Measurements from ENCODE around the gene ZBTB16.
A peak's percentile ranks its signal among the peaks of the same experiment; 100 is the strongest.

The ZBTB16 gene

GRCh38 chr11:114260077-114260476, 200.6 kb downstream of the ZBTB16 start:
- H3K18ac ChIP-seq (ENCODE audit: low read length), result peak overlapping the region; percentile 84
- H2BK120ac ChIP-seq (ENCODE audit: low read depth, low read length), result peak overlapping the region; percentile 3
- no CpG with 5 or more reads among the region's 6 CpGs for WGBS, 2 donors (ENCODE audit: extremely low coverage in 2 of 2, insufficient read length in 2 of 2, insufficient replicate concordance in 1 of 2)
- H2BK15ac ChIP-seq (ENCODE audit: low read length), result peak overlapping the region; percentile 13
- peaks cover 3% of the 10 kb centered on the region for H3K79me1 ChIP-seq (ENCODE audit: low read depth, low read length)
- H4K8ac ChIP-seq (ENCODE audit: low read depth, low read length), result no peak overlapping the region
- no peak overlapping the region for H3K23ac ChIP-seq (ENCODE audit: low read depth, low read length, poor library complexity)
- H2AFZ ChIP-seq (ENCODE audit: low read length), result no peak overlapping the region
- peaks cover 36 to 42% of the 10 kb centered on the region in 2 donors for H3K4me1 ChIP-seq (ENCODE audit: control insufficient read depth in 2 of 2, insufficient read depth in 1 of 2, low read depth in 1 of 2, low read length in 2 of 2)
- H3K4me2 ChIP-seq (ENCODE audit: insufficient read depth, low read length, poor library complexity, severe bottlenecking), result no peak overlapping the region
- no peaks in the 10 kb centered on the region for H3K9me3 ChIP-seq (replicated peaks in 1 of 2; ENCODE audit: control insufficient read depth in 2 of 2, insufficient read depth in 1 of 2, low read depth in 1 of 2, low read length in 2 of 2)
- no peak overlapping the region for H3K14ac ChIP-seq (ENCODE audit: low read length)
- H4K91ac ChIP-seq (ENCODE audit: low read depth, low read length, poor library complexity), result no peak overlapping the region
- no peak for DNase-seq (ENCODE audit: low spot score)
- H3K27ac ChIP-seq (replicated peaks; ENCODE audit: low read length), result no peak overlapping the region
- H3K9ac ChIP-seq (ENCODE audit: low read depth, low read length, poor library complexity), result no peak overlapping the region
- H3K4me3 ChIP-seq (ENCODE audit: low read length in 2 of 2), result no peak overlapping the region
- no peak overlapping the region for H3K4ac ChIP-seq (ENCODE audit: low read length)
- peak overlapping the region; percentile 5 for H2BK12ac ChIP-seq (ENCODE audit: low read length)
- no peaks in the 10 kb centered on the region for H3K27me3 ChIP-seq (ENCODE audit: control insufficient read depth in 3 of 3, insufficient read depth in 3 of 3, low read depth in 1 of 3, low read length in 3 of 3)
- peak overlapping the region; percentile 54 for H2AK5ac ChIP-seq (ENCODE audit: low read depth, low read length)
- peak overlapping the region; percentile 5 for H2BK5ac ChIP-seq (ENCODE audit: low read length)
- no peaks in the 10 kb centered on the region for H3K36me3 ChIP-seq (replicated peaks in 1 of 2; ENCODE audit: control insufficient read depth in 2 of 2, insufficient read depth in 2 of 2, low read length in 2 of 2)

GRCh38 chr11:114260483-114260882, 201.0 kb downstream of the ZBTB16 start:
- H2BK5ac ChIP-seq (ENCODE audit: low read length), result peak overlapping the region; percentile 5
- no peak for DNase-seq (ENCODE audit: low spot score)
- peak overlapping the region; percentile 13 for H2BK15ac ChIP-seq (ENCODE audit: low read length)
- H3K9me3 ChIP-seq (replicated peaks in 1 of 2; ENCODE audit: control insufficient read depth in 2 of 2, insufficient read depth in 1 of 2, low read depth in 1 of 2, low read length in 2 of 2), result no peaks in the 10 kb centered on the region
- H3K27ac ChIP-seq (replicated peaks; ENCODE audit: low read length), result no peak overlapping the region
- H2AK5ac ChIP-seq (ENCODE audit: low read depth, low read length), result peak overlapping the region; percentile 54
- H3K4me2 ChIP-seq (ENCODE audit: insufficient read depth, low read length, poor library complexity, severe bottlenecking), result no peak overlapping the region
- no peak overlapping the region for H4K91ac ChIP-seq (ENCODE audit: low read depth, low read length, poor library complexity)
- no peak overlapping the region for H4K8ac ChIP-seq (ENCODE audit: low read depth, low read length)
- no peak overlapping the region for H3K14ac ChIP-seq (ENCODE audit: low read length)
- peak overlapping the region; percentile 5 for H2BK12ac ChIP-seq (ENCODE audit: low read length)
- no peaks in the 10 kb centered on the region for H3K36me3 ChIP-seq (replicated peaks in 1 of 2; ENCODE audit: control insufficient read depth in 2 of 2, insufficient read depth in 2 of 2, low read length in 2 of 2)
- no peaks in the 10 kb centered on the region for H3K27me3 ChIP-seq (ENCODE audit: control insufficient read depth in 3 of 3, insufficient read depth in 3 of 3, low read depth in 1 of 3, low read length in 3 of 3)
- H3K79me1 ChIP-seq (ENCODE audit: low read depth, low read length), result peaks cover 3% of the 10 kb centered on the region
- H3K9ac ChIP-seq (ENCODE audit: low read depth, low read length, poor library complexity), result no peak overlapping the region
- H3K4me3 ChIP-seq (ENCODE audit: low read length in 2 of 2), result no peak overlapping the region
- H3K18ac ChIP-seq (ENCODE audit: low read length), result peak overlapping the region; percentile 84
- peaks cover 33 to 41% of the 10 kb centered on the region in 2 donors for H3K4me1 ChIP-seq (ENCODE audit: control insufficient read depth in 2 of 2, insufficient read depth in 1 of 2, low read depth in 1 of 2, low read length in 2 of 2)
- H3K23ac ChIP-seq (ENCODE audit: low read depth, low read length, poor library complexity), result no peak overlapping the region
- no peak overlapping the region for H3K4ac ChIP-seq (ENCODE audit: low read length)
- H2AFZ ChIP-seq (ENCODE audit: low read length), result no peak overlapping the region
- WGBS, 2 donors (ENCODE audit: extremely low coverage in 2 of 2, insufficient read length in 2 of 2, insufficient replicate concordance in 1 of 2), result no CpG with 5 or more reads among the region's 9 CpGs
- H2BK120ac ChIP-seq (ENCODE audit: low read depth, low read length), result peak overlapping the region; percentile 3

DNA sequence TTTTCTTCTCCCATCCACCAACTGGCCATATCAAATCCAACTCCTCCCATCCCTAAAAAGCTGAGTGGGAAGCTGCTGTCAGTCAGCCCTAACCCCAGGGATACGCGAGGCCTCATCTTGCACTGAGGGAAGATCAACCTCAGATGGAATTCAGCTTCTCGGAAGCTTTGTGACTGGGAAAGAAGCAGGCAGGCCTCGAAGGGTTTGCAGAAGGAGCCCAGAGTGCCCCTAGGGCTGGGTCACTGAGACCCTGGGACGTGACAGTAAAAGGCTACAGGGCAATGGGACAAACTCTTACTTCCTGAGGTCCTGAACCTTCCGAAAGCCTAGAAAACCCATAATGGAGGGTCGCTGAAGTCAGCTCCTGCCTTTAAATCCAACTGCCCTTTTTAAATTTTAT, 202.3 kb downstream of the ZBTB16 start:
- Histone ChIP-seq H3K4me2 (ENCODE audit: insufficient read depth, low read length, poor library complexity, severe bottlenecking) (no peak overlapping the region), H3K36me3 (replicated peaks in 1 of 2; ENCODE audit: control insufficient read depth in 2 of 2, insufficient read depth in 2 of 2, low read length in 2 of 2) (no peaks in the 10 kb centered on the region), H4K8ac (ENCODE audit: low read depth, low read length) (no peak overlapping the region), H3K23ac (ENCODE audit: low read depth, low read length, poor library complexity) (no peak overlapping the region), H2BK15ac (ENCODE audit: low read length) (peak overlapping the region; percentile 30), H3K14ac (ENCODE audit: low read length) (no peak overlapping the region), H2BK12ac (ENCODE audit: low read length) (peak overlapping the region; percentile 7), H2AK5ac (ENCODE audit: low read depth, low read length) (no peak overlapping the region), H3K4me1 (ENCODE audit: control insufficient read depth in 2 of 2, insufficient read depth in 1 of 2, low read depth in 1 of 2, low read length in 2 of 2) (peaks cover 19 to 34% of the 10 kb centered on the region in 2 donors), H3K9ac (ENCODE audit: low read depth, low read length, poor library complexity) (no peak overlapping the region), H4K91ac (ENCODE audit: low read depth, low read length, poor library complexity) (no peak overlapping the region), H3K4me3 (ENCODE audit: low read length in 2 of 2) (no peak overlapping the region), H2BK120ac (ENCODE audit: low read depth, low read length) (no peak overlapping the region), H3K4ac (ENCODE audit: low read length) (no peak overlapping the region), H3K9me3 (replicated peaks in 1 of 2; ENCODE audit: control insufficient read depth in 2 of 2, insufficient read depth in 1 of 2, low read depth in 1 of 2, low read length in 2 of 2) (no peaks in the 10 kb centered on the region), H3K27ac (replicated peaks; ENCODE audit: low read length) (no peak overlapping the region), H2BK5ac (ENCODE audit: low read length) (no peak overlapping the region), H2AFZ (ENCODE audit: low read length) (no peak overlapping the region), H3K27me3 (ENCODE audit: control insufficient read depth in 3 of 3, insufficient read depth in 3 of 3, low read depth in 1 of 3, low read length in 3 of 3) (no peaks in the 10 kb centered on the region), H3K79me1 (ENCODE audit: low read depth, low read length) (peaks cover 3% of the 10 kb centered on the region), H3K18ac (ENCODE audit: low read length) (no peak overlapping the region)
- WGBS, 2 donors (ENCODE audit: extremely low coverage in 2 of 2, insufficient read length in 2 of 2, insufficient replicate concordance in 1 of 2), result no CpG with 5 or more reads among the region's 7 CpGs
- DNase-seq (ENCODE audit: low spot score), result no peak

- Histone ChIP-seq H3K4ac (ENCODE audit: low read length) (no peak overlapping the region), H2AFZ (ENCODE audit: low read length) (peak overlapping the region; percentile 4), H2BK15ac (ENCODE audit: low read length) (no peak overlapping the region), H3K18ac (ENCODE audit: low read length) (no peak overlapping the region), H3K23ac (ENCODE audit: low read depth, low read length, poor library complexity) (no peak overlapping the region), H2BK120ac (ENCODE audit: low read depth, low read length) (no peak overlapping the region), H3K14ac (ENCODE audit: low read length) (no peak overlapping the region), H3K36me3 (replicated peaks in 1 of 2; ENCODE audit: control insufficient read depth in 2 of 2, insufficient read depth in 2 of 2, low read length in 2 of 2) (no peaks in the 10 kb centered on the region), H3K9me3 (replicated peaks in 1 of 2; ENCODE audit: control insufficient read depth in 2 of 2, insufficient read depth in 1 of 2, low read depth in 1 of 2, low read length in 2 of 2) (no peaks in the 10 kb centered on the region), H4K8ac (ENCODE audit: low read depth, low read length) (no peak overlapping the region), H3K4me3 (ENCODE audit: low read length in 2 of 2) (no peak overlapping the region), H3K27ac (replicated peaks; ENCODE audit: low read length) (no peak overlapping the region), H3K4me2 (ENCODE audit: insufficient read depth, low read length, poor library complexity, severe bottlenecking) (no peak overlapping the region), H2AK5ac (ENCODE audit: low read depth, low read length) (no peak overlapping the region), H2BK5ac (ENCODE audit: low read length) (no peak overlapping the region), H3K9ac (ENCODE audit: low read depth, low read length, poor library complexity) (no peak overlapping the region), H3K79me1 (ENCODE audit: low read depth, low read length) (peaks cover 3% of the 10 kb centered on the region), H3K27me3 (ENCODE audit: control insufficient read depth in 3 of 3, insufficient read depth in 3 of 3, low read depth in 1 of 3, low read length in 3 of 3) (no peaks in the 10 kb centered on the region), H3K4me1 (ENCODE audit: control insufficient read depth in 2 of 2, insufficient read depth in 1 of 2, low read depth in 1 of 2, low read length in 2 of 2) (peaks cover 12 to 28% of the 10 kb centered on the region in 2 donors), H4K91ac (ENCODE audit: low read depth, low read length, poor library complexity) (no peak overlapping the region), H2BK12ac (ENCODE audit: low read length) (no peak overlapping the region)
- no CpG with 5 or more reads among the region's 9 CpGs for WGBS, 2 donors (ENCODE audit: extremely low coverage in 2 of 2, insufficient read length in 2 of 2, insufficient replicate concordance in 1 of 2)
- DNase-seq (ENCODE audit: low spot score), result no peak
Observed at GRCh38 chr11:114262681-114263512, 203.4 kb downstream of the ZBTB16 start.

Measured in neuronal stem cell (in vitro differentiated cells).